Lower lobe of right lung (tissue), 2 donors: ENCODE data around the gene COL4A1. TPM values are rescaled to one million over a fixed set of nuclear protein-coding genes. Genes with fewer than 3 reads are reported as not detected.

ENCODE experiments used
- ATAC-seq, 2 donors: fragments of 200-7000 bp; cut with Tn5 transposase; one replicate each; pipeline ENCODE4 v1.9.1; 2020 to 2022; ENCODE audit warnings: mild to moderate bottlenecking in 2 of 2, moderate library complexity in 2 of 2
- DNase-seq: peaks from one replicate; pipeline ENCODE4 v3.0.0-alpha.2; 2020
- H3K27ac ChIP-seq: fragments of 200-600 bp; one replicate; pipeline ENCODE4 v1.8.0; 2022
- H3K27me3 ChIP-seq: fragments of 200-600 bp; one replicate; pipeline ENCODE4 v1.8.0; 2022; ENCODE audit warnings: low read depth
- H3K36me3 ChIP-seq: fragments of 200-600 bp; one replicate; pipeline ENCODE4 v1.8.0; 2022; ENCODE audit warnings: mild to moderate bottlenecking
- H3K4me1 ChIP-seq: fragments of 200-600 bp; one replicate; pipeline ENCODE4 v1.8.0; 2022
- H3K4me3 ChIP-seq: fragments of 200-600 bp; one replicate; pipeline ENCODE4 v1.8.0; 2022; ENCODE audit warnings: mild to moderate bottlenecking
- H3K9me3 ChIP-seq: fragments of 200-600 bp; one replicate; pipeline ENCODE4 v1.8.0; 2022
- CTCF ChIP-seq: fragments of 200-600 bp; IDR thresholded peaks from one replicate; pipeline ENCODE4 v1.8.0; 2022; ENCODE audit warnings: antibody characterized with exemption, mild to moderate bottlenecking
- intact Hi-C: fragments of 100-400 bp; cut with DNase I; formaldehyde crosslinking; loops from one replicate; pipeline ENCODE4 v1.11.0; 2022
- total RNA-seq: library from RNA; stranded (reverse); fragmentation: NEBNext Ultra II Directional; extraction: Animal tissue kit (Norgen Biotek cat#: 25700); gene quantifications from one replicate; pipeline ENCODE4 v1.2.1, GENCODE V29; 2021
- donor health status: DM: no; HTN: yes; CAD: no; lungs with severe emphysema.

The COL4A1 gene
- total RNA-seq, 1 donor from 2014 or later: 161 TPM

- no peaks in the 10 kb centered on the region for H3K4me1 ChIP-seq
- H3K4me3 ChIP-seq: no peak overlapping the region
- no peak for DNase-seq
- H3K27ac ChIP-seq: no peak overlapping the region
- no peaks in the 10 kb centered on the region for H3K27me3 ChIP-seq
- peaks cover 85% of the 10 kb centered on the region for H3K36me3 ChIP-seq
- no peaks in the 10 kb centered on the region for H3K9me3 ChIP-seq
- no peak for ATAC-seq
- intact Hi-C loops: no loop called here
- TF ChIP-seq CTCF: no peak
These were observed 152.5 kb downstream of the COL4A1 start for GRCh38 chr13:110154410-110154933.

GRCh38 chr13:110152351-110152750 is 154.6 kb downstream of the COL4A1 start:
- DNase-seq: no peak
- Histone ChIP-seq H3K9me3 (no peaks in the 10 kb centered on the region), H3K27me3 (no peaks in the 10 kb centered on the region), H3K4me1 (no peaks in the 10 kb centered on the region), H3K36me3 (peaks cover 79% of the 10 kb centered on the region), H3K4me3 (no peak overlapping the region), H3K27ac (no peak overlapping the region)
- no peak for ATAC-seq
- intact Hi-C loops: no loop called here
- no peak for TF ChIP-seq CTCF

- intact Hi-C loops: no loop called here
- H3K4me3 ChIP-seq: no peak overlapping the region
- TF ChIP-seq CTCF: no peak
- ATAC-seq (no peak), DNase-seq (no peak)
- no peaks in the 10 kb centered on the region for H3K27me3 ChIP-seq
- H3K4me1 ChIP-seq: no peaks in the 10 kb centered on the region
- H3K27ac ChIP-seq: no peak overlapping the region
- no peaks in the 10 kb centered on the region for H3K9me3 ChIP-seq
- peaks cover 73% of the 10 kb centered on the region for H3K36me3 ChIP-seq
These were observed 155.5 kb downstream of the COL4A1 start for GRCh38 chr13:110151462-110151861.

GRCh38 chr13:110150384-110151101 is 156.4 kb downstream of the COL4A1 start:
- H3K4me3 ChIP-seq: no peak overlapping the region
- no peaks in the 10 kb centered on the region for H3K9me3 ChIP-seq
- no peak for DNase-seq
- TF ChIP-seq CTCF: no peak
- H3K27ac ChIP-seq: no peak overlapping the region
- no peaks in the 10 kb centered on the region for H3K27me3 ChIP-seq
- no peaks in the 10 kb centered on the region for H3K4me1 ChIP-seq
- ATAC-seq: peak; percentile 16 to 23
- intact Hi-C loops: no loop called here
- peaks cover 65% of the 10 kb centered on the region for H3K36me3 ChIP-seq

- peaks cover 52% of the 10 kb centered on the region for H3K36me3 ChIP-seq
- H3K27ac ChIP-seq: no peak overlapping the region
- H3K4me3 ChIP-seq: no peak overlapping the region
- no peaks in the 10 kb centered on the region for H3K9me3 ChIP-seq
- intact Hi-C loops: no loop called here
- no peaks in the 10 kb centered on the region for H3K27me3 ChIP-seq
- no peak for DNase-seq
- TF ChIP-seq CTCF: no peak
- H3K4me1 ChIP-seq: no peaks in the 10 kb centered on the region
- ATAC-seq: no peak
These were observed 157.9 kb downstream of the COL4A1 start for GRCh38 chr13:110149036-110149435.
